ENCODE data around the gene ENDOG.
"Not testable (repeated sequence)": the region's sequence is repeated elsewhere in the genome, so short reads cannot be mapped to it uniquely, and the experiment has no call there.

DNA sequence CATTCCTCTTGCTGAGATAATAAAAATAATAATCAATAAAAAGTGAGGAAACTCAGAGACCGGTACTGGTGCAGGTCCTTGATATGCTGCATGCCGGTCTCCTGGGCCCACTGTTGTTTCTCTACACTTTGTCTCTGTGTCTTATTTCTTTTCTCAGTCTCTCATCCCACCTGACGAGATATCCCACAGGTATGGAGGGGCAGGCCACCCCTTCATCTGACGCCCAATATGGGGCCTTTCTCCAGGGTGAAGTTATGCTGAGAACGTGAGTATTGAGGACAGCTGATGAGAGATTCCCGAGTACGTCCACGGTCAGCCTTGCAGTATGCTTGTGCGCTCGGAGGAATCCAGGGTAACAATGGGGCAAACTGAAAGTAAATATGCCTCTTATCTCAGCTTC lies 32.7 kb downstream of the ENDOG start:
- not testable (repeated sequence) for TF ChIP-seq EZH2phosphoT487 (IDR thresholded peaks at IDR 0.05; ENCODE audit: insufficient read depth, low read depth); EZH2 (IDR thresholded peaks at IDR 0.05; ENCODE audit: insufficient read depth, poor library complexity, severe bottlenecking)

Data from GM23248 (cell line).